NCI-H2029 treated with DMSO at 0.1 percent for 48 hours (cell line): Measurements from ENCODE around the gene IL2RG.
A peak's percentile ranks its signal among the peaks of the same experiment; 100 is the strongest.

Experiments
- DNase-seq: peaks from one replicate; lab custom pipeline; 2025; lab: John Stamatoyannopoulos, UW

Gene IL2RG

DNA sequence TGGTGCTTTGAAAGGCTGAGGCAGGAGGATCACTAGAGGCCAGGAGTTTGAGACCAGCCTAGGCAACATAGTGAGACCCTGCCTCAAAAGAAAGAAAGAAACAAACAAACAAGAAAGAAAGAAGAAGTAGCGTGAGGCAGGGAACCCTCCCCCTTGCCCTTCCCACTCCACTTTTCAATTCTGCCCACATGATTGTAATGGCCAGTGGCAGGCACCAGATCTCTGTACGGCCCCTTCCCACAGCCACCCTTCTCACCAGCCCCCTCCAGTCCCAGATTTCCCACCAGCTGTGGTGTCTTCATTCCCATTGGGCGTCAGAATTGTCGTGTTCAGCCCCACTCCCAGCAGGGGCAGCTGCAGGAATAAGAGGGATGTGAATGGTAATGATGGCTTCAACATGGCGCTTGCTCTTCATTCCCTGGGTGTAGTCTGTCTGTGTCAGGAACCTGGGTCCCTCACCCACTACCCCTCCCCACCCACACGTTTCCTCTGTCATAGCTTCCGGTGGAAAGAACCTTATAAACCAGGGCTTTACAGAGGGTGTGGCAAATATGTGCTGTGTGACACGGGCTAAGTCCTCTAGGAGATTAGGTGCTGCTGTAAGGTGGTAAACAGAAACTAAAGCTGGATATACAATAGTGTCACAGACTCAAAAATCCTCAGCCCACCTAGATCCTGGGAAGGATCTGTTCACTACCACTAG is at the start of gene IL2RG:
Gene IL2RG, minus strand, starts transcription at position 437 of the 703 bp plus-strand sequence. Its CDS starts 38 bp downstream, at position 399.
- DNase-seq: no peak

DNA sequence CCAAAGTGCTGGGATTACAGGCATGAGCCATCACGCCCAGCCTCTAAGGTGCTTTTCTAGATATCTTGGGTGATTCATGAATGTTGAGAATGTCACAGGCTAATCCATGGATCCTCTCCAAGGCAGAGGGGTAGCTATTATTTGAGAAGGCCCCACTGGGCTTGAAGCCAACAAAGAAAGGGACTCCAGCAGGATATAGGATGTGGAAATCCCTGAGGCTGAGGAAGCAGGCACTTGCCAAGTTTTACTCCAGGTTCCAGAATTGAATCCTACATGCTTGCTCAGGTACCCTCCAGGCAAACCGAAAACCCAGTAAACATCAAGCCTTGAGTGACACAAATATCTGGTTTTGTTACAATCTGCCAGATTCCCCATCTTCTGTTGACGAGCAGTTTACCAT is 49.1 kb upstream of the IL2RG start:
- no peak for DNase-seq

DNA sequence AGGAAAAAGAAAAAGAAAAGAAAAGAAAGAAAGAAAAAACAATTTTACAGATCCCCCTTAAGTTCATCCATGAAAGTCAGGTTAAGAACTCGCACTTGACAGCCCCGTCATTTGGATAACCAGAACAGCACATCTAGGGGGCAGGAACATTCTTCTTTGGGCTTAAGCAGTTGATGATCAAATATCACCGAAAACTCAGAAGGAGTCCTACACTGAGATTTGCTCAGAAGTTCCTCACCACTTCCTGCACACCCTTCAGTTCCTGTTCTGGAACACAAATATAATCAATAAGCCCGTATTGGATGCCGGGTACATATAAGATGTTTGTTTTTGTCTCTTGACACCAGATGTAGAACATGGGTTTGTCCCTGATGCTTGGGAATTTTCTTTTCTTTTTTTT is 48.0 kb upstream of the IL2RG start:
- DNase-seq: no peak

DNA sequence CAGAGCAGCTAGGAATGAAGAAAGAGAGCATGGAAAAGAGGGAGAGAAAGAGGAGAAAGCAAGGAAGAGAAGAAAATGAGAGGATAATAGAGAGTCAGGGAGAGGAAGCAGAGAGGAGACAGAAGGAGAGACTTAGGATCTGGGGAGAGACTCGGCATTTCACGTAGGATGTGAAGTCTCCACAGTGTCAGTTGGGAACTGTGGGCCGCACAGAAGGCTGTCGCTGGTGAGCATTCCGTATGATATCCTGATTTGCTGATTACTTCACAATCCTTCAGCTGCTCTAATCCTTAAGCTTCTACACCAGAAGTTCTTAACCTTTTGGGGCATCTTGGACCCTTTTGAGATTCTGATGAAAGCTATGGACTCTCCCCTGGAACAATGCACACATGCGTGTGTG is 47.2 kb upstream of the IL2RG start:
- DNase-seq: no peak

DNA sequence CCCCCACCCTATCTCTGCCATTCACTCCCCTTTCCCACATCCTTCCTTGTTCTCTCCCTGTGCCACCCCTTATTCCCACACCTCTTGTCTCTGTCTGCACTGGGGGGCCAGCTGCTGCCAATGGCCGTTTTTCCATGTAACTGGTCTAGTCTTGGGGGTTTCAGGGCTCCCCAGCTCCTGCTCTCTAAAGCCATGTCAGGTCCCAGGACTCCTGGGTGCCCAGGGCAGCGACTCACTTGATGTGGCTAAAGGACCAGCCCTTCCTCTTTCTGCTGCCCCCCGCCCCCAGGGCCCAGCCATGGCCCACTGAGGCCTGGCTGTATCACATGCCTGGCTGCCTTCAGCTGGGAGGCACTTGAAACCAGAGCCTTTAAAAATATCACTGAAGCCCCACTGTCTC is 43.3 kb upstream of the IL2RG start:
- no peak for DNase-seq

DNA sequence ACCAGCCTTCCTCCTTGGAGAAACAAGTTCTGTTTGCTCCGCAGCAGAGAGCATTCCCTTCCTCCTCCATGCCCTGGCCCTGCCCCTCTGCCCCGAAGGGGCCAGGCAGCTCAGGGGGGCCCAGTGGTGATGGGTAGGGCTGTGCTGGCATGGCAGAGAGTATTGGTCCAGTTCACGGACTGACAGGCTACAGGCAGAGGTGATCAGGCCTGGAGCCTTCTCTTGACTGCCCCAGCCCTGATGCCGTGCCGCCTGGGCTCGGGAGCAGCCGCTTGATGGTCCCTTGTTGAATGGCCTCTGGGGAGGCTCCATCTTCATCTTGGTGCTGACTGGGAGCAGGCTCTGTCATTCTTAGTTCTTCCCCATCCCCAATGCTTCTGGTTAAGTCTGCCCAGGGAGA is 42.8 kb upstream of the IL2RG start:
- no peak for DNase-seq

DNA sequence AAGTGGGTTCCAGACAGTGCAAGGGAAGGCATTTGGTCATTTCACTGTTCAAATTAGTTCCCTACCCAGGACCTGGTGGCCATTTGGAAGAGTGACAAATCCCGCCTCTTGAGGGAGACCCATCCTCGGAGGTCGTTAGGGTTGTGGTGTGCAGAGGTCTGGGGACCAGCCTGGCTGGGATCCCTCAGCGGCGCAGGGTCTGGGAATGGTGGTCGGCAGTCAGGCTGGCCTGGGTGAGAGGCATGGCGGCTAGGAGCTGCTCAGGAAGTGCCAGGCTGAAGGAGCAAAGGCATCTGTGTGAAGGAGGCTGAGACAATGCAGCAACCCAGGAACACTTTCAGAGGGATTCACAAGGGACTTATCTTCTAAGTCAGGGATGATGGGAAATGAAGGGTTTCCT is 40.0 kb upstream of the IL2RG start:
- DNase-seq: no peak

DNA sequence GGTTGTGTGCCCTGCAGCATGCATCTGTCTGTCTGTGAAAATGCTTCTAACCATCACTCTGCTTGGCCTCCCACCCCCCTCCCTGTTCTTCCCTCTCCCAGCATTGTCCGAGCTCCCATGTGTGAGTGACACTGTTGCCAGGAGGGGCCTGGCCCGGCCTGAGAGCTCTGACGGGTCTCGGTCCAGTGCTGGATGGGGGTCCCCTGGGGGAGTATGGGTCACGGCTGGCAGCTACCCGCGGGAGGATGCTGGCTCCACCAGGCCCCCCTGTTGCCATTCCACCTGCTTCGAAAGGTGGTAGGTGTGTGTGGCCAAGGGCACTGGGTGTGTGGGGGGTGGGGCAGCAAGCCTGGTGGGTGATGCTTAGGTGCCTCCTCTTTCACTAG is 36.9 kb upstream of the IL2RG start:
- DNase-seq: no peak

DNA sequence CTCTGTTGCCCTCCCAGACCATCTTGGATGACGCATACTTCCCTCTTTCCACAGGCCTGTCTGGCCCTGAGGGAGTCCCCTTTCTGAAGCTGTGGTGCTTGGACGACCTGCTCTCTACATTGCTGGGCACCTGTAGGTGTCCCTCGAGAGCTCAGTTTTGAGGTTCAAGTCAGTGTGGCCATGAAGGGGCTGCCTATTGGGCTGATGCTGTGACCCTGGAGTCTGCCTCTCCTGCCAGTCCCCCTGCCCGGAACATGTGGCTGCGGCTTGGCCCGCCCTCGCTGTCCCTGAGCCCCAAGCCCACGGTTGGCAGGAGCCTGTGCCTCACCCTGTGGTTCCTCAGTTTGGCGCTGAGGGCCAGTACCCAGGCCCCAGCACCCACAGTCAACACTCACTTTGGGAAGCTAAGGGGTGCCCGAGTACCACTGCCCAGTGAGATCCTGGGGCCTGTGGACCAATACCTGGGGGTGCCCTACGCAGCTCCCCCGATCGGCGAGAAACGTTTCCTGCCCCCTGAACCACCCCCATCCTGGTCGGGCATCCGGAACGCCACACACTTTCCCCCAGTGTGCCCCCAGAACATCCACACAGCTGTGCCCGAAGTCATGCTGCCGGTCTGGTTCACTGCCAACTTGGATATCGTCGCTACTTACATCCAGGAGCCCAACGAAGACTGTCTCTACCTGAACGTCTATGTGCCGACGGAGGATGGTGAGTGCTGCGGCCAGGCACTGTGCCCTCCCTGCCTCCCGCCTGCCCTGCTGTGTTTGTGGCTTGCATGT is 36.3 kb upstream of the IL2RG start:
- no peak for DNase-seq

DNA sequence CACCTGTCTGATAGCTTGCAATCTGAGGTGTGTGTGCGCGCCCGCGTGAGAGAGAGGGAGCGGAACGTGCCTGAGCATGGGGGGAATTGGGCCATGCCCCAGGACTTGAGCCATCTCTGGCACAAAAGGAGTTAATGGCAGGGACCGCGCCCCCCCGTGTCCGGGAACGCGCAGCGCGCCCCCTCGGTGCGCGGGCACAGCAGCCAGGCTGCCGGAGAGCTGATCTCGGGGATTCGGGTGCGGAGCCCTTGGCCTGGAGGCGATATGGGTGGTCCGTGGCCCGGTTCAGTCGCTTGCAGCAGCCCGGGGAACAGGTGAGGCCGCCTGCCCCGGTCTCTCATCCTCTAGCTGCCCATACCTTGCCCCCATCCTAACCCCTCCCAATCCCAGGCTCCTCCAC is 33.3 kb upstream of the IL2RG start, which contains the start of gene NLGN3:
Gene NLGN3, plus strand, starts transcription at position 191 of the 400 bp plus-strand sequence. CDS start 2,909 bp downstream, outside the sequence.
- DNase-seq: no peak

DNA sequence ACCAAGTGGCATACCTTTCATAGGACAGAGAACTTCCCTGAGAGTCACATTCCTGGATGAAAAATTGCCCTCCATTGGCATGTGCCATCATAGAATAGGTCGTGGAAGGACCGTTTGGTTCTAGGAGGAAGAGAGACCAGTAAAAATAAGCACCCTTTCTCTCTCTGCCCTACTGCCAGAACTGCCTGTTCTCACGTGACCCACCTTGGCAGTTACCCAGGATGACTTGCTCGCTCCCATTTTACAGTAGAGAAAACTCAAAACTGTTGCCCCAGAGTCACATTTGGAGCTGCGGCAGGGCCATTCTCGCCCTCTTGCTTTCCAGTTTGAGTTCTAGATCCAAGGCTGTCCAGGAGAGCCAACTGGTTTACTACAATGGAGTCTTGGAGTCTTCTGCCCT is 32.1 kb upstream of the IL2RG start:
- peak; percentile 6 for DNase-seq

DNA sequence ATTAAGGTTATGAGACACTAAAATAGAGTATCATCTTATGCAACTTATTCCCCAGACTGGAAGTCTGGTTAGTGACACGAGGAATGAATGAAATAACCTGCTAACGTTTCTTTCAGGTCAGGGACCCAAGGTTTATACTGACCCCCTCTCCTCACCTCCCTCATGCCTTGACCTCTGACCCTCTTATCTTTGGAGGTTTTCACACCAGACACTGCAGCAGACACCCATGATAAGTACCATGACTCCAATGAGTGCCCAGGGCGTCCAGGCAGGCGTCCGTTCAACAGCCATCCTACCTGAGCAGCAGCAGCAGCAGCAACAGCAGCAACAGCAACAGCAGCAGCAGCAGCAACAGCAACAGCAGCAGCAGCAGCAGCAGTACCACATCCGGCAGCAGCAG is 29.1 kb upstream of the IL2RG start:
- no peak for DNase-seq

DNA sequence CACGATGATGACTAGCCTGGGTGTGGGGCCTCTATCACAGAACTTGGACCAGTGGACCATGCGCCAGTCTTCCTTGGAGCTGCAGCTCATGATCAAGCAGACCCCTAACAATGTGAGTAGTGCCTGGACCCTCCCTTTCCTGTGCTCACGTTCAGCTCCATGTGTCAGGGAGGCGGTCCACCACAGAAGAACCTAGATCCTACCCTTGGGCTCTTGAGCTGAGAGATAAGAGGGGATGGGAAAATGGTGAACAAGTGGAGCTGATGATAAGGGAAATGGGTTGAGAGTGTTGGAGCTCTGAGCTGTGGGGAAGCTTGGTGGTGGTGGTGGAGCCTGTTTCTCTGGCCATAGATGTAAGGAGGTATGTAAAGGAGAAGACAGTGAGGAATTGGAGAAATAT is 20.1 kb upstream of the IL2RG start:
- no peak for DNase-seq

DNA sequence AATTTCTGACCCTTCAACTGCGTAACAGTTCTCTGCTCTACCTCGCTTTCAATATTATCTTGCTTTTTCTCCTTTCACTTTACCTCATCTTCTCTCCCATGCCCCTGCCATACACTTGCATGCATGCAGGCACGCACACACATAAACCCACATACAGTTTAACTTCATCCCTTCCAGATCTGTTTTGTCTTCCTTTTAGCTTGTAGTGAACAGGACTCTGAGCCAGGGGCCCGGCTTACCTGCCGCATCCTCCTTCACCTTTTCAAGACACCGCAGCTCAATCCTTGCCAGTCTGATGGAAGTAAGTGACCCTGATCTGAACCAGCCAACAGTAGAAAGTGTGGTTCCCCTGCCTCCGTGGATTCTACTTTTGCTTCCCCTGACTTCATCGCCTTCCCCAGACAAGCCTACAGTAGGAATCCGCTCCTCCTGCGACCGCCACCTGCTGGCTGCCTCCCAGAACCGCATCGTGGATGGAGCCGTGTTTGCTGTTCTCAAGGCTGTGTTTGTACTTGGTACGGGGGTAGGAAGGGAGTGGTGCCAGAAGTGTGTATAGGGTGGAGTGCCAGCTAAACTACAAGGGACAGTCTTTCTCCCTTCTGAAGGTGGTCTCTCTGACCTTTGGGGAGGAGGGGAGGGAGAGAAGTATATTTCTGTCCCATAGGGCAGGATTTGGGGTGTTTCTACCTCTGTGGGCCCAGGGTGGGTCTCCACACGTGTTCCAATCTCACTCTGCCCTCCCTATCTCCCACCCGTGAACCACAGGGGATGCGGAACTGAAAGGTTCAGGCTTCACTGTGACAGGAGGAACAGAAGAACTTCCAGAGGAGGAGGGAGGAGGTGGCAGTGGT is 17.8 kb upstream of the IL2RG start:
- DNase-seq: no peak

DNA sequence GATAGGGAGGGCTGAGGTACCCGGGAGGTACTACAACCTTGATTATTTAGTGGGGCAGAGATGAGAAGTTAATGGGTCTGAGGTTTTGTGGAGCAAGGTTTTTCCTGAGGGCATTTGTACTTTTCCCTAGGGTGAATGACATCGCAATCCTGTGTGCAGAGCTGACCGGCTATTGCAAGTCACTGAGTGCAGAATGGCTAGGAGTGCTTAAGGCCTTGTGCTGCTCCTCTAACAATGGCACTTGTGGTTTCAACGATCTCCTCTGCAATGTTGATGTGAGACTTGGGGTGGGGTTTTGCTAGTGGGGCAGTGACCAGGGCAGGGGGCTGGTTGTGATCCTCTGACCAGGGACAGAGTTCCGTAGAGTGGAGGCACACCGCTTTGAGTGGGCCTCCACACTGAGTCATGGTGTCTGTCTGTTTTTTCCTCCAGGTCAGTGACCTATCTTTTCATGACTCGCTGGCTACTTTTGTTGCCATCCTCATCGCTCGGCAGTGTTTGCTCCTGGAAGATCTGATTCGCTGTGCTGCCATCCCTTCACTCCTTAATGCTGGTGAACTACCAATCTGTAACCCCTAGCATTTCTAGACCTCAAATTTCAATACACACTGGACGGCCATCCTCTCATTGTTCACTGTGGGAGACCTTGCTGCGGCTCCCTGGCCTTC is 16.9 kb upstream of the IL2RG start:
- no peak for DNase-seq

DNA sequence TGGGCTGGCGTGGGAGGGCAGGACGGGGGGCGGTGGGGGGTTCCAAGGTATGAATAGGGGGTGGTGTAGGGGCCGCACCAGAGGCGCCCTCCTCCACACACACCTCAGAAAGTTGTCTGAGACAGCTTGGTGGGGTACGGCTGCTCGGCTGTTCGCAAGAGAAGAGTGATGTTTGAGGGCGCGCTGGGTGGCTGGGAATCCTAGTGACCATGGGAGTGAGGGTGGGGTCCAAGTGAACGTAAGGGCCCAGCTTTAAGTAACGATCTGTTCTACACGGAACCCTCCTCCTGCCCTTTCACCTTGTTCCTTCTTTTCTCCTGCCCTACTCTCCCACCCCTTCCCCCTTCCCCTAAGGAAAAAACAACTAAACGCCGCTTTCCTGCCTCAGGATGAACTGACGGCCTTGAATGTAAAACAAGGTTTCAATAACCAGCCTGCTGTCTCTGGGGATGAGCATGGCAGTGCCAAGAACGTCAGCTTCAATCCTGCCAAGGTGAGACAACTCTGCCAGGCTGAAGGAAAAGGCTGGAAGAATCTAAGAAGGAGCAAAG is 7.7 kb upstream of the IL2RG start:
- DNase-seq: no peak

DNA sequence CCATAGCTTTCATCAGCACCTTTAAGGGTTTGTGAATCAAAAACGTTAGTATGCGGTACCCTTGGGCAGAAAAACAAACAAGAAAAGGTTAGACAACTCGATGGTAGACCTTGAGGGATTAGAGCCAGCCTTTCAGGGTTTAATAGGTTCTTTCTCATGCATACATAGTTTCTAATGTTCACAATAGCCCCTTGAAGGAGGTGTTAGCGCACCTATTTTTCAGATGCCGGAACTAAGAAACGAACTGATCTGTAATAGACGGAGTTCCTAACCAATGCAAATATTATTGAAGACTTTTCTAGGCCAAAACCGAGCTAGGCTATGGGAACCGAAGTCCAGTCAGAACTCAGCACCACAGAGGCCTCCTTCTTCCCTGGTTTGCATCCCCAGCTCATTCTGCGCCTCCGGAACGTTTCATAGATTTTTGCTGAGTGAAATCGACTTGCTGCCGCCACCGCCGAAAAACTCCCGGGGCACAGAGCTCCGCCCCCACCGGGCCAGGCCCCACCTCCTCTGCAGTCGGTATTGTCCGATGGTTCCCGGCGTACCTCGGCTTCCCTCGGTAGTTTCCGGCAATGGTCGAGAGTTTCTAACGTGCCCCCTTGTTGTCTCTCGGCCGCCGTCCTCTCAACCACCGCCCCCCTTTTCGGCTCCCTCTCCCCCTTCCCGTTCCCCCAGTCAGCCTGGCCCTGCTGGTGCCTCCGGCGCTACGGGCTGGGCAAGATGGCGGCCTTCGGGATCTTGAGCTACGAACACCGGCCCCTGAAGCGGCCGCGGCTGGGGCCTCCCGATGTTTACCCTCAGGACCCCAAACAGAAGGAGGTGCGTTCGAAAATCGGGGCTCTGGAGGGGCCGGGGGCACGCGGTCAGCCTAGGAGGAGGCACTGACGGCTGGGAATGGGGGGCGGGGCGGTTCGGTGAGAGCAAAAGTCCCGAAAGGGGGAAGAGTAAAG is 6.9 kb upstream of the IL2RG start, which contains the start of gene MED12:
Gene MED12, plus strand, starts transcription at position 565 of the 953 bp plus-strand sequence. Its CDS starts 159 bp downstream, at position 724.
- DNase-seq: no peak

DNA sequence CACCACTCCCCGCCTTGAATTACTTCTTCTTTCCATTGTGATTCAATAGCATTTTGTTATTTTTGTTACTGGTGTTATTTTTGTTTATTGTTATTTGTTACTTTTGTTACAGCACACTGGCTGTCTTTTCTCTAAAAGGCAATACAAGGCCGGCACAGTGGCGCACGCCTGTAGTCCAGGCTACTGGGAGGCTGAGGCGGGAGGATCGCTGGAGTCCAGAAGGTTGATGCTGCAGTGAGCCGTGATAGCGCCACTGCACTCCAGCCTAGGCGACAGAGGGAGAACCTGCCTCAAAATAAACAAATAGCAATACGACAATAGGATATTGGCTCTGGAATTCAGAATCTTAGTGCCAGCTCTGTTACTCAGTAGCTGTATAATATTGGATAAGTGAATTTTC is 6.0 kb upstream of the IL2RG start:
- DNase-seq: no peak

DNA sequence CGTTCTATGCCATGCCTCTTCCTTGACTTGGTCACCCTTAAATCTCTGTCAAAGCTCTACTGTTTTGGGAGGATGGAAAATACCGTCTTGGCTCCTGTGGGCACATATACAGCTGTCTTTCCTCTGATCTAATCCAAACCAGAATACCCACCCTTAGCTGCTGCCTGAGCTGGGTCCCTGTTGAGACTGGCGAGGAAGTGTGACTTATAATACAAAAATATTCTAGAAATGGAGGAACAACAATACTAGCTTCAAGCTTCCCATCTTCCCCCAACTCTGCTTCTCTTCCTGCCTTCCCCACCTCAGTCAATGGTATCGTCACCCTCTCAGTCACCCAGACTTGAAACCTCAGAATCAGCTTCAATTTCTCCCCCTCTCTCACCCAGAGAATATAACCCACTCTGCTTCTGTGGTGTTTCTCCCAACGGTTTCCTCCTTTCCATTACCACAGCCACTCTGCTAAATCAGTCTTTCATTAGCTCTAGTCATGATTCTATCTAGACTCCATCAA is 599 bp upstream of the IL2RG start:
- DNase-seq: no peak

DNA sequence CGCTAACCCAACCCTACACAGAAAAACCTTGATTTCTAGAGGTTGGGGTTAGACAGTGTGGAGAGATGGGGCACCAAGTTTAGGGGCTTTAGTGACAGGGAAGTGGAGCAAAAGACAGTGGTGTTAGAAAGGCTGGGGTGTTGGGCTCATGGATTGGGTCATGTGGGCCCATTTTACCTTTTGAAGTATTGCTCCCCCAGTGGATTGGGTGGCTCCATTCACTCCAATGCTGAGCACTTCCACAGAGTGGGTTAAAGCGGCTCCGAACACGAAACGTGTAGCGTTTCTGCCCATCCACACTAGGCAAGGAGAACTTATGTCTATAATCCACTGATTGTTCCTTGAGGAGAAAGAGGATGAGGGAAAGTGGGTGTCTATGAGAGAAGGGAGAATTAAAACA is 2.3 kb downstream of the IL2RG start:
- no peak for DNase-seq
